ENCODE results near the gene NKX2-8.

DNA sequence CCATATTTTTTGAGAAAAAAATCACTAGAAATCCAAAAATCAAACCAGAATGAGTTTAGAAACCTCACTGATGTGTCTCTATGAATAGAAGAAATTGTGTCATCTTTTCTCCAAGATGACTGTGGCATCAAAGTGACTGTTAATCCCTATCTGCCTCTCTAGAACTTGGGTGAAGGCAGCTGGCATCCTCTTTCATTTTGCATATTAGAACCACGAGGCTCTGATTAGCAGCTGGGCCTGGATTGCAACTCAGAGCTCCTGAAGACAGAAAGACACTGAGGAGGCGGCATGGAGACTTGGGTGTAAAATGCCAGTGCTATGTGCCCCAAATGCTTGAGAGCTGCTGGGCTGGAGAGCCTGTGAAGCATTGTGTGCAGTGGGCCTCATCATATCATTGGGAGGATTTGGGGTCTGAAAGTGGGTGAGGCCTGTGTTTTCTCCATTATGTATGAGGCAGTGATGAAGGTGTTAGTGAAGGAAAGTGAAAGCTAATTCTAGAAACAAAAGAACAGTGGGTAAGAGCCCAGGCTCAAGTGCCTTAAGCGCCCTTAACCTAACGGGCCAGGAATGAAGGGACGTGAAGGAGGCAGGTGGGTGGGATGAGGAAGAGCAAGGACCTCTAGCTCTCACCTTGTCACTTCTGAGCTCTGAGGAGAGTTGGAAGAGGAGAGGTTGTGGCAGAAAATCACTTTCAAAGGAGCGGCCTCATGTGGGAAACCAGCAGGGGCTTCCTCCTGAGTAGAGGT is 26.2 kb downstream of the NKX2-8 start:
- TF ChIP-seq CTCF (optimal IDR thresholded peaks at IDR 0.05 in 1 of 3, IDR thresholded peaks at IDR 0.05 in 1 of 3, conservative IDR thresholded peaks at IDR 0.05 in 1 of 3; ENCODE audit: extremely low read depth in 1 of 3, insufficient read depth in 2 of 3, low read length in 3 of 3) (no peak), EZH2 (IDR thresholded peaks at IDR 0.05; ENCODE audit: low read length) (no peak)

Measured in keratinocyte (primary cell).